Panc1 (cell line): ENCODE measurements around the gene CREB3L1. TPM values are rescaled to one million over a fixed set of nuclear protein-coding genes. Genes with fewer than 3 reads are reported as not detected.
A peak's percentile ranks its signal among the peaks of the same experiment; 100 is the strongest.

Source experiments
- ATAC-seq: fragments of 200-7000 bp; cut with Tn5 transposase; 2 replicates; pipeline ENCODE4 v1.9.1; 2020; ENCODE audit warnings: mild to moderate bottlenecking, moderate library complexity
- BruUV-seq: library from RNA; stranded (reverse); fragments of 400-500 nt; replicated peaks from 2 replicates; lab custom pipeline; 2021; lab: Mats Ljungman, UMichigan
- CTCF ChIA-PET: fragments of 300-600 bp; sonication (Branson Sonifier 250); formaldehyde crosslinking; loops from one replicate; lab custom pipeline; 2022; ENCODE audit warnings: antibody characterized with exemption; lab: Charles Lee
- POLR2A ChIA-PET: fragments of 300-600 bp; sonication (Branson Sonifier 250); formaldehyde crosslinking; loops from one replicate; lab custom pipeline; 2022; ENCODE audit warnings: antibody characterized with exemption; lab: Charles Lee
- DNase-seq: peaks from one replicate; pipeline ENCODE4 v3.0.0-alpha.2; 2010; ENCODE audit warnings: low read depth, low spot score
- H3K27ac ChIP-seq: 2 replicates; pipeline ENCODE4 v1.5.1; 2011; ENCODE audit warnings: mild to moderate bottlenecking, low read length, inconsistent platforms
- H3K27me3 ChIP-seq: fragments of 200-500 bp; sonication (Bioruptor generic); 2 replicates; pipeline ENCODE4 v1.6.0; 2014; ENCODE audit warnings: low read length, inconsistent platforms; ENCODE audit not compliant: control insufficient read depth, insufficient read depth
- H3K36me3 ChIP-seq: fragments of 200-500 bp; sonication (Bioruptor generic); 2 replicates; pipeline ENCODE4 v1.5.1; 2014; ENCODE audit warnings: inconsistent platforms, mild to moderate bottlenecking, low read length, moderate library complexity; ENCODE audit not compliant: control insufficient read depth, insufficient read depth
- H3K4me1 ChIP-seq: 2 replicates; pipeline ENCODE4 v1.5.1; 2011; ENCODE audit warnings: inconsistent platforms, mild to moderate bottlenecking, low read length, moderate library complexity; ENCODE audit not compliant: control insufficient read depth, insufficient read depth
- H3K4me3 ChIP-seq, 2 experiments: 2 replicates each; pipeline ENCODE4 v1.5.1; 2011 to 2012; ENCODE audit warnings: low read depth in 2 of 2, low read length in 2 of 2, mild to moderate bottlenecking in 2 of 2, inconsistent platforms in 1 of 2, moderate library complexity in 1 of 2
- H3K9me3 ChIP-seq: fragments of 200-500 bp; sonication (Bioruptor generic); 2 replicates; pipeline ENCODE4 v1.5.1; 2014; ENCODE audit warnings: low read depth, mild to moderate bottlenecking, inconsistent platforms, low read length, moderate library complexity; ENCODE audit not compliant: control insufficient read depth, insufficient read depth
- CTCF ChIP-seq: fragments of 450-650 bp; IDR thresholded peaks from 2 replicates; pipeline ENCODE4 v1.5.1; 2017; ENCODE audit warnings: mild to moderate bottlenecking
- POLR2AphosphoS5 ChIP-seq: IDR thresholded peaks from 2 replicates; pipeline ENCODE4 v1.6.1; 2012; ENCODE audit warnings: mild to moderate bottlenecking, low read depth, low read length, moderate library complexity
- REST ChIP-seq, 2 experiments: IDR thresholded peaks; 2 replicates each; pipeline ENCODE4 v1.6.1; 2011 to 2012; ENCODE audit warnings: low read depth in 2 of 2, control low read depth in 1 of 2, low read length in 1 of 2, mild to moderate bottlenecking in 1 of 2, moderate library complexity in 1 of 2; ENCODE audit not compliant: insufficient read depth in 1 of 2
- SIN3A ChIP-seq: IDR thresholded peaks from 2 replicates; pipeline ENCODE4 v1.6.1; 2012; ENCODE audit warnings: low read depth, mild to moderate bottlenecking, low read length, moderate library complexity, borderline replicate concordance; ENCODE audit not compliant: insufficient read depth
- TCF7L2 ChIP-seq: IDR thresholded peaks from 2 replicates; pipeline ENCODE4 v1.6.1; 2011; ENCODE audit warnings: mild to moderate bottlenecking, low read depth, low read length, inconsistent platforms
- in situ Hi-C: cut with HindIII; loops from 2 replicates; pipeline ENCODE4 v1.10.0; 2016; ENCODE audit warnings: low sequenced_read_pairs, low pct_unique_long_range_greater_than_20kb
- intact Hi-C: fragments of 100-400 bp; cut with micrococcal nuclease; formaldehyde crosslinking; loops from one replicate; pipeline ENCODE4 v1.10.0; 2022; ENCODE audit not compliant: unreplicated experiment
- total RNA-seq: library from RNA; stranded (reverse); gene quantifications from one replicate; pipeline ENCODE4 v1.2.1, GENCODE V29; 2021; ENCODE audit not compliant: unreplicated experiment

The CREB3L1 gene
- total RNA-seq, 1 experiment from 2014 or later: 35.6 TPM

- intact Hi-C loops: no loop called here
- ChIA-PET CTCF (interaction anchor here (1.1 kb wide), 1 partner anchor 66 kb away, joined by 7 read pairs; no protein-coding TSS in a partner anchor), POLR2A (no interaction called here)
- in situ Hi-C loops: no loop called here
- no TSS peak for BruUV-seq
- TF ChIP-seq REST (IDR thresholded peaks at IDR 0.05; ENCODE audit: insufficient read depth in 1 of 2, low read depth in 2 of 2, low read length in 1 of 2) (no peak), POLR2AphosphoS5 (no peak), SIN3A (no peak), TCF7L2 (no peak), CTCF (no peak)
- Histone ChIP-seq H3K4me1 (no peaks in the 10 kb centered on the region), H3K27ac (no peak overlapping the region), H3K27me3 (no peaks in the 10 kb centered on the region), H3K9me3 (no peaks in the 10 kb centered on the region), H3K4me3 (no peak overlapping the region), H3K36me3 (no peaks in the 10 kb centered on the region)
- no peak for DNase-seq
- ATAC-seq: peak; percentile 57; the same call in 1 of the 2 replicates
Observed at GRCh38 chr11:46305295-46305694, 27.8 kb downstream of the CREB3L1 start.

- CTCF ChIA-PET: interaction anchor here (0.6 to 1.1 kb wide), 3 partner anchors 22 to 67 kb away, joined by 3 to 7 read pairs (median 3); no protein-coding TSS in a partner anchor
- no peaks in the 10 kb centered on the region for H3K9me3 ChIP-seq
- BruUV-seq: no TSS peak
- POLR2A ChIA-PET: interaction anchor here (0.6 to 0.7 kb wide), 2 partner anchors 202 to 235 kb away, joined by 3 to 11 read pairs; no protein-coding TSS in a partner anchor
- DNase-seq: no peak
- in situ Hi-C loops (no loop called here), intact Hi-C loops (no loop called here)
- H3K27ac ChIP-seq: no peak overlapping the region
- no peak for ATAC-seq
- no peaks in the 10 kb centered on the region for H3K36me3 ChIP-seq
- no peaks in the 10 kb centered on the region for H3K4me1 ChIP-seq
- no peak overlapping the region for H3K4me3 ChIP-seq
- TF ChIP-seq TCF7L2 (no peak), REST (IDR thresholded peaks at IDR 0.05; ENCODE audit: insufficient read depth in 1 of 2, low read depth in 2 of 2, low read length in 1 of 2) (no peak), SIN3A (no peak), POLR2AphosphoS5 (no peak), CTCF (no peak)
- no peaks in the 10 kb centered on the region for H3K27me3 ChIP-seq
Observed at GRCh38 chr11:46306296-46306853, 28.9 kb downstream of the CREB3L1 start.
